GM12878 (cell line): Measurements from ENCODE around the gene CUEDC1. TPM values are rescaled to one million over a fixed set of nuclear protein-coding genes. Genes with fewer than 3 reads are reported as not detected.

ENCODE experiments used
- ATAC-seq: fragments of 200-7000 bp; cut with Tn5 transposase; 3 replicates; pipeline ENCODE4 v1.9.1; 2020; ENCODE audit warnings: mild to moderate bottlenecking, moderate library complexity
- BruUV-seq: library from RNA; stranded (reverse); fragments of 400-500 nt; replicated peaks from 2 replicates; lab custom pipeline; 2021; lab: Mats Ljungman, UMichigan
- CTCF ChIA-PET: fragments of 300-600 bp; sonication (Branson Sonifier 250); formaldehyde crosslinking; extraction: SDS; loops from one replicate; lab custom pipeline; 2021; ENCODE audit warnings: inconsistent platforms; lab: Yijun Ruan, JAX
- POLR2A ChIA-PET: fragments of 350-600 bp; formaldehyde crosslinking; extraction: SDS; loops from one replicate; lab custom pipeline; 2021; ENCODE audit warnings: inconsistent platforms; lab: Charles Lee
- RAD21 ChIA-PET: fragments of 300-600 bp; sonication (Branson Sonifier 250); formaldehyde crosslinking; loops from one replicate; lab custom pipeline; 2023; ENCODE audit warnings: antibody characterized with exemption; ENCODE audit not compliant: unreplicated experiment; lab: Charles Lee
- SMC1A ChIA-PET: fragments of 300-600 bp; sonication (Branson Sonifier 250); formaldehyde crosslinking; loops from one replicate; lab custom pipeline; 2023; ENCODE audit not compliant: unreplicated experiment, uncharacterized antibody; lab: Charles Lee
- DNase-seq: peaks from one replicate; pipeline ENCODE4 v3.0.0-alpha.2; 2011; ENCODE audit warnings: low read depth, low spot score
- FAIRE-seq: peaks from 3 replicates; lab custom pipeline; 2011; peaks lifted over from hg19 to GRCh38; lab: Jason Lieb, UNC
- H2AFZ ChIP-seq: 2 replicates; pipeline ENCODE4 v1.6.0; 2011; ENCODE audit warnings: low read depth, low read length, control low read depth; ENCODE audit not compliant: control insufficient read depth
- H3K27ac ChIP-seq: 2 replicates; pipeline ENCODE4 v1.5.1; 2011; ENCODE audit warnings: control low read depth; ENCODE audit not compliant: control insufficient read depth, insufficient read depth
- H3K27me3 ChIP-seq, 2 experiments: replicated peaks in 1 of 2; 2 replicates each; pipeline versions ENCODE4 v1.6.0 to v1.6.1; 2011; ENCODE audit warnings: low read length in 1 of 2; ENCODE audit not compliant: control insufficient read depth in 2 of 2, insufficient read depth in 2 of 2
- H3K36me3 ChIP-seq, 2 experiments: 2 replicates each; pipeline ENCODE4 v1.5.1; 2011; ENCODE audit warnings: low read length in 1 of 2; ENCODE audit not compliant: control insufficient read depth in 2 of 2, insufficient read depth in 2 of 2
- H3K4me1 ChIP-seq: 2 replicates; pipeline ENCODE4 v1.6.1; 2011; ENCODE audit warnings: mild to moderate bottlenecking, low read length, moderate library complexity, mixed read lengths; ENCODE audit not compliant: control insufficient read depth, insufficient read depth
- H3K4me2 ChIP-seq: 2 replicates; pipeline ENCODE4 v1.6.0; 2011; ENCODE audit warnings: control low read depth; ENCODE audit not compliant: control insufficient read depth, insufficient read depth
- H3K4me3 ChIP-seq: fragments of 200-600 bp; sonication (generic); 2 replicates; pipeline ENCODE4 v1.5.1; 2016
- H3K79me2 ChIP-seq: 2 replicates; pipeline ENCODE4 v1.6.0; 2011; ENCODE audit warnings: low read length; ENCODE audit not compliant: control insufficient read depth, insufficient read depth
- H3K9ac ChIP-seq: 2 replicates; pipeline ENCODE4 v1.8.0; 2011; ENCODE audit warnings: low read length, control low read depth, mixed read lengths; ENCODE audit not compliant: control insufficient read depth, insufficient read depth
- H3K9me3 ChIP-seq: replicated peaks from 3 replicates; pipeline ENCODE4 v1.5.1; 2011; ENCODE audit warnings: mild to moderate bottlenecking, low read length; ENCODE audit not compliant: control insufficient read depth, insufficient read depth
- H4K20me1 ChIP-seq: 2 replicates; pipeline ENCODE4 v1.6.0; 2011; ENCODE audit not compliant: control insufficient read depth, insufficient read depth
- ATF2 ChIP-seq: IDR thresholded peaks from 2 replicates; pipeline ENCODE4 v1.6.1; 2012; ENCODE audit warnings: low read length, inconsistent platforms
- BACH1 ChIP-seq: fragments of 450-650 bp; IDR thresholded peaks from 2 replicates; pipeline ENCODE4 v1.6.1; 2017; ENCODE audit warnings: mild to moderate bottlenecking, borderline replicate concordance
- BCL11A ChIP-seq: IDR thresholded peaks from 2 replicates; pipeline ENCODE4 v1.6.1; 2011; ENCODE audit warnings: low read depth, low read length
- CEBPZ ChIP-seq: fragments of 150-350 bp; IDR thresholded peaks from 2 replicates; pipeline ENCODE4 v1.6.1; 2016; ENCODE audit warnings: low read depth, low read length
- CHD1 ChIP-seq: IDR thresholded peaks from 2 replicates; pipeline ENCODE4 v1.6.1; 2012; ENCODE audit warnings: low read depth, low read length, improper control_type of control experiment
- FOS ChIP-seq: IDR thresholded peaks from 3 replicates; pipeline ENCODE4 v1.6.1; 2011; ENCODE audit warnings: borderline replicate concordance; ENCODE audit not compliant: insufficient read length; ENCODE audit errors: extremely low read depth
- GABPA ChIP-seq: IDR thresholded peaks from 2 replicates; pipeline ENCODE4 v1.6.1; 2014; ENCODE audit warnings: antibody characterized with exemption, low read depth, mild to moderate bottlenecking, inconsistent platforms
- HDAC6 ChIP-seq: fragments of 200-600 bp; sonication (generic); IDR thresholded peaks from one replicate; pipeline ENCODE4 v1.8.0; 2017; ENCODE audit warnings: antibody characterized with exemption; ENCODE audit not compliant: unreplicated experiment
- NR2C2 ChIP-seq: IDR thresholded peaks from 2 replicates; pipeline ENCODE4 v1.6.1; 2011; ENCODE audit warnings: borderline replicate concordance, low read depth; ENCODE audit not compliant: control insufficient read depth, insufficient read length
- RAD21 ChIP-seq: IDR thresholded peaks from 2 replicates; pipeline ENCODE4 v1.6.1; 2011; ENCODE audit warnings: mild to moderate bottlenecking, low read depth, low read length, moderate library complexity; ENCODE audit not compliant: insufficient read depth
- SMAD5 ChIP-seq: IDR thresholded peaks from 2 replicates; pipeline ENCODE4 v1.6.1; 2016; ENCODE audit warnings: antibody characterized with exemption, low read depth
- TAF1 ChIP-seq: IDR thresholded peaks from 2 replicates; pipeline ENCODE4 v1.6.1; 2011; ENCODE audit warnings: mild to moderate bottlenecking, low read depth, low read length, borderline replicate concordance
- USF2 ChIP-seq: IDR thresholded peaks from 2 replicates; pipeline ENCODE4 v1.6.1; 2011; ENCODE audit warnings: low read depth, low read length, improper control_type of control experiment, borderline replicate concordance
- ZNF622 ChIP-seq: fragments of 450-650 bp; IDR thresholded peaks from 2 replicates; pipeline ENCODE4 v1.6.1; 2017; ENCODE audit warnings: mild to moderate bottlenecking, inconsistent platforms
- WGBS: methylation state at CpG from one replicate; pipeline ENCODE4 v1.1.6; 2016; ENCODE audit warnings: low lambda C conversion rate; ENCODE audit not compliant: insufficient replicate concordance, insufficient coverage; ENCODE audit errors: missing lambda C conversion rate; 5-methylcytosine and 5-hydroxymethylcytosine counted together
- in situ Hi-C: fragments of 300-500 bp; cut with MboI; formaldehyde crosslinking; loops from 9 replicates; pipeline ENCODE4 v1.14.3; 2018; ENCODE audit warnings: mixed read lengths
- intact Hi-C: fragments of 100-400 bp; cut with micrococcal nuclease; formaldehyde crosslinking; loops from one replicate; pipeline ENCODE4 v1.14.2; 2022; ENCODE audit not compliant: unreplicated experiment
- polyA plus RNA-seq, 11 experiments: library from polyadenylated mRNA; depleted of rRNA in 4 of 11; unstranded in 6 of 11; stranded (reverse) in 5 of 11; fragments of >200 nt; fragmentation: Nextera tagmentation in 4 of 11; fragmentation: Illumina TruSeq in 1 of 11; extraction: Ambion mirVana in 4 of 11; extraction: Trizol in 1 of 11; gene quantifications; 1 replicate in 1 of 11; 2 replicates in 10 of 11; pipeline versions ENCODE4 v1.2.1 to v1.2.3, GENCODE V29; 2011 to 2016; ENCODE audit warnings: inconsistent platforms in 2 of 11, missing spikeins in 2 of 11, low read depth in 1 of 11
- total RNA-seq, 4 experiments: library from RNA; depleted of rRNA in 3 of 4; stranded (reverse); fragments of >200 nt in 3 of 4; fragmentation: Illumina TruSeq in 1 of 4; extraction: Trizol in 1 of 4; gene quantifications; 2 replicates each; pipeline versions ENCODE4 v1.2.1 to v1.2.3, GENCODE V29; 2013 to 2021
- TF ChIP-seq, protein P1 (sequence below): fragments of 450-650 bp; IDR thresholded peaks from 2 replicates; pipeline ENCODE4 v1.6.1; 2017; ENCODE audit warnings: mild to moderate bottlenecking, low read depth, inconsistent platforms; ENCODE audit not compliant: poor library complexity, severe bottlenecking

The CUEDC1 gene
- total and polyA plus RNA-seq, 10 of the 15 experiments (the other 5 are each of a cell fraction or from before 2014, with no cell fraction given): 0.24 to 7.4 (median 1.8) TPM

DNA sequence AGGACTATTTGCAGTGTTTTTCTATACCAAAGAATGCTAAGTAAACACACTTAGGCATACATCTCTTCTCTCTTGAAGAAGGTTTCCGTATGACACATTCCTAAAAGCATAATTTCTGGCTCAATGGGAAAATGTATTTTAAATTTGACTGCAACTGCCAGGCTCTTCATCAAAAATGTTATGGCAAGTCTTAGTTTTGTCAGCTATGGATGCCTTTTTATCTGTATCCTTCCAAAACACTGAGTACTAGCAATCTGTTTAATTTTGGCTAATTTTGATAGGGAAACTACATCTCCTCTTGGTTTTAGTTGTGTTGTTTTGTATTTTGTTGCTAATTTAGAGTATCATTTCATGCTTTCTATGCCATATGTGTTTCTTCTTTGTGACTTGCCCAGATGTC is 140.8 kb downstream of the CUEDC1 start:
- TF ChIP-seq FOS (no peak), GABPA (no peak), HDAC6 (no peak), USF2 (no peak), BACH1 (no peak), TAF1 (no peak), SMAD5 (no peak), ZNF622 (no peak), BCL11A (no peak), RAD21 (no peak), NR2C2 (no peak), ATF2 (no peak), CEBPZ (no peak), CHD1 (no peak)
- TF ChIP-seq, protein P1, sequence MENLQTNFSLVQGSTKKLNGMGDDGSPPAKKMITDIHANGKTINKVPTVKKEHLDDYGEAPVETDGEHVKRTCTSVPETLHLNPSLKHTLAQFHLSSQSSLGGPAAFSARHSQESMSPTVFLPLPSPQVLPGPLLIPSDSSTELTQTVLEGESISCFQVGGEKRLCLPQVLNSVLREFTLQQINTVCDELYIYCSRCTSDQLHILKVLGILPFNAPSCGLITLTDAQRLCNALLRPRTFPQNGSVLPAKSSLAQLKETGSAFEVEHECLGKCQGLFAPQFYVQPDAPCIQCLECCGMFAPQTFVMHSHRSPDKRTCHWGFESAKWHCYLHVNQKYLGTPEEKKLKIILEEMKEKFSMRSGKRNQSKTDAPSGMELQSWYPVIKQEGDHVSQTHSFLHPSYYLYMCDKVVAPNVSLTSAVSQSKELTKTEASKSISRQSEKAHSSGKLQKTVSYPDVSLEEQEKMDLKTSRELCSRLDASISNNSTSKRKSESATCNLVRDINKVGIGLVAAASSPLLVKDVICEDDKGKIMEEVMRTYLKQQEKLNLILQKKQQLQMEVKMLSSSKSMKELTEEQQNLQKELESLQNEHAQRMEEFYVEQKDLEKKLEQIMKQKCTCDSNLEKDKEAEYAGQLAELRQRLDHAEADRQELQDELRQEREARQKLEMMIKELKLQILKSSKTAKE: no peak
- WGBS: 18% methylated on average over 1 of the region's 1 CpG
- intact Hi-C loops (no loop called here), in situ Hi-C loops (no loop called here)
- ATAC-seq: no peak
- no peak for DNase-seq
- no peaks in the 10 kb centered on the region for H3K9me3 ChIP-seq
- no peaks in the 10 kb centered on the region for H3K36me3 ChIP-seq
- FAIRE-seq: no peak
- H3K4me2 ChIP-seq: no peak overlapping the region
- CTCF ChIA-PET: interaction anchor here (0.6 to 7.2 kb wide), 3 partner anchors 13 to 275 kb away, joined by 4 to 55 read pairs (median 4); no protein-coding TSS in a partner anchor
- no peak overlapping the region for H3K9ac ChIP-seq
- peaks cover 2 to 12% of the 10 kb centered on the region in 2 experiments for H3K27me3 ChIP-seq
- no peak overlapping the region for H3K27ac ChIP-seq
- BruUV-seq: no TSS peak
- H3K79me2 ChIP-seq: no peaks in the 10 kb centered on the region
- H2AFZ ChIP-seq: no peak overlapping the region
- H3K4me3 ChIP-seq: no peak overlapping the region
- POLR2A ChIA-PET: interaction anchor here (0.6 kb wide), 1 partner anchor 25 kb away, joined by 4 read pairs; no protein-coding TSS in a partner anchor
- RAD21 ChIA-PET: no interaction called here
- SMC1A ChIA-PET: interaction anchor here (1.0 to 1.2 kb wide), 2 partner anchors 12 to 31 kb away, joined by 3 read pairs; no protein-coding TSS in a partner anchor
- no peaks in the 10 kb centered on the region for H4K20me1 ChIP-seq
- no peaks in the 10 kb centered on the region for H3K4me1 ChIP-seq
